Ishikawa (cell line): Measurements from ENCODE around the gene S100A2.

Experiments
- CEBPB ChIP-seq: IDR thresholded peaks from 2 replicates; pipeline ENCODE4 v1.6.1; 2012
- CREB1 ChIP-seq: IDR thresholded peaks from 2 replicates; pipeline ENCODE4 v1.6.1; 2012; ENCODE audit warnings: low read depth
- EGR1 ChIP-seq: IDR thresholded peaks from 2 replicates; pipeline ENCODE4 v1.6.1; 2012
- EP300 ChIP-seq: IDR thresholded peaks from 2 replicates; pipeline ENCODE4 v1.6.1; 2012; ENCODE audit warnings: borderline replicate concordance
- MAX ChIP-seq: IDR thresholded peaks from 2 replicates; pipeline ENCODE4 v1.6.1; 2012
- NFIC ChIP-seq: IDR thresholded peaks from 2 replicates; pipeline ENCODE4 v1.6.1; 2012
- RAD21 ChIP-seq: IDR thresholded peaks from 2 replicates; pipeline ENCODE4 v1.6.1; 2012; ENCODE audit warnings: low read depth
- TCF12 ChIP-seq: IDR thresholded peaks from 2 replicates; pipeline ENCODE4 v1.6.1; 2012; ENCODE audit warnings: low read depth
- TEAD4 ChIP-seq: IDR thresholded peaks from 2 replicates; pipeline ENCODE4 v1.6.1; 2012
- YY1 ChIP-seq: IDR thresholded peaks from 2 replicates; pipeline ENCODE4 v1.6.1; 2012; ENCODE audit warnings: low read depth
- TF ChIP-seq, protein P1 (sequence below): IDR thresholded peaks from 2 replicates; pipeline ENCODE4 v1.6.1; 2012

GRCh38 chr1:153572569-153573015 is 6.9 kb upstream of the S100A2 start:
- TF ChIP-seq RAD21 (peak; percentile 99), MAX (peak; percentile 40; the same call in 1 of the 2 replicates), YY1 (no peak), EP300 (no peak), CEBPB (no peak), EGR1 (no peak), TEAD4 (no peak), NFIC (no peak), CREB1 (no peak), TCF12 (no peak)
- TF ChIP-seq, protein P1, sequence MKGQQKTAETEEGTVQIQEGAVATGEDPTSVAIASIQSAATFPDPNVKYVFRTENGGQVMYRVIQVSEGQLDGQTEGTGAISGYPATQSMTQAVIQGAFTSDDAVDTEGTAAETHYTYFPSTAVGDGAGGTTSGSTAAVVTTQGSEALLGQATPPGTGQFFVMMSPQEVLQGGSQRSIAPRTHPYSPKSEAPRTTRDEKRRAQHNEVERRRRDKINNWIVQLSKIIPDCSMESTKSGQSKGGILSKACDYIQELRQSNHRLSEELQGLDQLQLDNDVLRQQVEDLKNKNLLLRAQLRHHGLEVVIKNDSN, result no peak
